Measurements from ENCODE around the gene DIS3L2.
"Not testable (repeated sequence)": the region's sequence is repeated elsewhere in the genome, so short reads cannot be mapped to it uniquely, and the experiment has no call there.

Gene DIS3L2

DNA sequence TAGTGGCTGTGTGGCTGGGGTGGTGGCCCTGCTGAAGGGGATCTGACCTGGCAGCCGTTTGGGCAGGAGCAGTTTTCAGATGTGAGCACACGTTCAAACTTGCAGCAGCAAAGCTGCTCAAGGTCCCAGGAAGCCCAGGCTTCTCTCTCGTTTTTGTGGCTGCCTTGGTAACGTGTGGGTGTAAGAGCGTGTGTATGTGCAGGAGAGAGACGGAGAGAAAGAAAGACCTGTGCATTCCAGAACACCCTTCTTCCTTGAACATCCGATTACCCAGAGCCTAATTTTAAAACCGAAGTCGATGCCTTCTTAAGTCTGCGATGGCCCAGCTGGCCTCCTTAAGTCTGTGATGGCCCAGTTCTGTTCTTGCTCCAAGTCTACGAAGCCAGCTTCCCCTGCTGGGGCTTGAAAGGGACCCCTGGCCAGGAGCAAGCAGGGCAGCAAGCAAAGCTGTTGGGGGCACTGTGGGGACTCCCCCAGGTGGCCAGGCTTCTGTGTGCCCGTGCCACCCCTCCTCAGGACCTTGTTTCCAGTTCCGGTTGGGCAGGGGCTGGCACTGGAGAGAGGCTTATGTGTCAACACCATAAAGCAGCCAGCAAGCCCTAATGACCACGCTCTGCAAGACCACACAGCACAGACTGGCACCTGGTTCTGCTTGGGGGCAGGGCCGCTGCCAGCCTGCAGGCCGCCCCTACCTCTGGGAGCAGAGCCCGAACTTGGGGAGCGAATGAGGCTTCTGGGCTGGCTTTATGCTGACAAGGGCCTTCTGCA is 361.2 kb downstream of the DIS3L2 start:
- Histone ChIP-seq H3K27me3 (ENCODE audit: insufficient read depth, poor library complexity, severe bottlenecking) (no peaks in the 10 kb centered on the region), H3K9me3 (ENCODE audit: severe bottlenecking) (no peaks in the 10 kb centered on the region), H3K4me1 (ENCODE audit: insufficient read depth, poor library complexity, severe bottlenecking) (no peaks in the 10 kb centered on the region), H3K27ac (ENCODE audit: poor library complexity, severe bottlenecking) (no peak overlapping the region), H3K36me3 (ENCODE audit: low read depth) (no peaks in the 10 kb centered on the region), H3K4me3 (ENCODE audit: severe bottlenecking) (no peak overlapping the region)
- DNase-seq (ENCODE audit: low spot score) (no peak), ATAC-seq (ENCODE audit: low read depth) (no peak)
- no peak for TF ChIP-seq CTCF (IDR thresholded peaks at IDR 0.05; ENCODE audit: poor library complexity, severe bottlenecking)

GRCh38 chr2:232323328-232323650 is 361.8 kb downstream of the DIS3L2 start:
- ATAC-seq (ENCODE audit: low read depth) (no peak), DNase-seq (ENCODE audit: low spot score) (no peak)
- Histone ChIP-seq H3K4me3 (ENCODE audit: severe bottlenecking) (no peak overlapping the region), H3K36me3 (ENCODE audit: low read depth) (no peaks in the 10 kb centered on the region), H3K9me3 (ENCODE audit: severe bottlenecking) (no peaks in the 10 kb centered on the region), H3K27ac (ENCODE audit: poor library complexity, severe bottlenecking) (no peak overlapping the region), H3K27me3 (ENCODE audit: insufficient read depth, poor library complexity, severe bottlenecking) (no peaks in the 10 kb centered on the region), H3K4me1 (ENCODE audit: insufficient read depth, poor library complexity, severe bottlenecking) (no peaks in the 10 kb centered on the region)
- TF ChIP-seq CTCF (IDR thresholded peaks at IDR 0.05; ENCODE audit: poor library complexity, severe bottlenecking) = no peak

- not testable (repeated sequence) for H3K27ac ChIP-seq (ENCODE audit: poor library complexity, severe bottlenecking); H3K4me1 ChIP-seq (ENCODE audit: insufficient read depth, poor library complexity, severe bottlenecking); H3K4me3 ChIP-seq (ENCODE audit: severe bottlenecking); H3K36me3 ChIP-seq (ENCODE audit: low read depth); ATAC-seq (ENCODE audit: low read depth); H3K27me3 ChIP-seq (ENCODE audit: insufficient read depth, poor library complexity, severe bottlenecking); H3K9me3 ChIP-seq (ENCODE audit: severe bottlenecking); DNase-seq (ENCODE audit: low spot score)
These were observed 362.5 kb downstream of the DIS3L2 start for GRCh38 chr2:232323967-232324366.

- no peak for TF ChIP-seq CTCF (IDR thresholded peaks at IDR 0.05; ENCODE audit: poor library complexity, severe bottlenecking)
- Histone ChIP-seq H3K4me1 (ENCODE audit: insufficient read depth, poor library complexity, severe bottlenecking) (no peaks in the 10 kb centered on the region), H3K36me3 (ENCODE audit: low read depth) (no peaks in the 10 kb centered on the region), H3K4me3 (ENCODE audit: severe bottlenecking) (no peak overlapping the region), H3K9me3 (ENCODE audit: severe bottlenecking) (no peaks in the 10 kb centered on the region), H3K27ac (ENCODE audit: poor library complexity, severe bottlenecking) (no peak overlapping the region), H3K27me3 (ENCODE audit: insufficient read depth, poor library complexity, severe bottlenecking) (no peaks in the 10 kb centered on the region)
- no peak for ATAC-seq (ENCODE audit: low read depth)
- DNase-seq (ENCODE audit: low spot score) = no peak
These were observed 363.3 kb downstream of the DIS3L2 start for GRCh38 chr2:232324778-232325177.

DNA sequence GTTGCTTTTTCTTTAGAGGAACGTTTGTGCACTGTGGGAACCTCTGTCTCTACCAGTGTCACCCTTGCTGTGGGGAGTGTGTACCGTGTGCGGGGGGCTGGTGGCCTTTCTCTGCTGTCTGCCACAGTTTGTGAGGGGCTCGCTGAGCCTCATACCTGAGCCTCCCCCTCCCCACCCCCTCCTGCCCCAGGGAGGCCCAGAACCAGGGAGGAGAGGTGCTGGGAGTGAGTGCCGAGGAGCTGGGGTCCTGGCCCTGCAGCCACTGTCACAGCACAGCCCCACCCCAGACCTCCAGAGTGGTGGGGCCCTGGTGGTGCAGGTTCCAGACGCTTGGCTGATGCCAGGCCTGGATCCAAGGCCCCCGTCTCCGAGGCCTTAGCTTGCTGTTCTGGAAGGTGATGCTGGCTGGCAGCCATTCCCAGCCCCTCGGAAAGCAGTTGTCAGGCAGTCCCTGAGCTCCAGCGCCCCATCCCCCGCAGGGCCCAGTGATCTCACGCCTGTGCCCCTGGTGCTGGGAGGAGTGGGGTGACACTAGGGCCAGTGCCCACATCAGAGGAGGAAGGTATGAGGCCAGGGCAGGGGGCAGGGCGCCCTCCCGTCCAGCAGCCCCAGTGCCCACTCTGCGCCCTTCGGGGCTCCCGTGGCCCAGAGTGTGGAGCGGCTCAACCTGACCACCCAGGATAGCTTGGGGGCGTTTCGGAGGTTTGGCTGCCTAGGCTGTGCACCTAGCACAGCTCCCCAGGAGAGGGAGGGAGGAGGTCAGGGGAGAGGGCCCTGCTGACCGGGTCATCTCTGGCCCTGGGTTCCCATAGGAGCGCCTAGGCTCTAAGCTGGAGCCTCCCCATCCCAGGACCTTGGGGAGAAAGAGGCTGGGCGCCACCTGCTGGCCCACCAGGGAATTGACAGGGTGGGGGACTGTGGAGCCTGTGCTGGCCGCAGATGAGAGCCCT is 364.1 kb downstream of the DIS3L2 start:
- DNase-seq (ENCODE audit: low spot score) (no peak), ATAC-seq (ENCODE audit: low read depth) (peak; percentile 80)
- H3K27me3 ChIP-seq (ENCODE audit: insufficient read depth, poor library complexity, severe bottlenecking) = no peaks in the 10 kb centered on the region
- no peak overlapping the region for H3K27ac ChIP-seq (ENCODE audit: poor library complexity, severe bottlenecking)
- no peaks in the 10 kb centered on the region for H3K9me3 ChIP-seq (ENCODE audit: severe bottlenecking)
- TF ChIP-seq CTCF (IDR thresholded peaks at IDR 0.05; ENCODE audit: poor library complexity, severe bottlenecking) = peak; percentile 70
- H3K36me3 ChIP-seq (ENCODE audit: low read depth) = no peaks in the 10 kb centered on the region
- H3K4me3 ChIP-seq (ENCODE audit: severe bottlenecking) = no peak overlapping the region
- no peaks in the 10 kb centered on the region for H3K4me1 ChIP-seq (ENCODE audit: insufficient read depth, poor library complexity, severe bottlenecking)
